ENCODE data around the gene SLFN12L.
"Not testable (repeated sequence)": the region's sequence is repeated elsewhere in the genome, so short reads cannot be mapped to it uniquely, and the experiment has no call there.

The SLFN12L gene

DNA sequence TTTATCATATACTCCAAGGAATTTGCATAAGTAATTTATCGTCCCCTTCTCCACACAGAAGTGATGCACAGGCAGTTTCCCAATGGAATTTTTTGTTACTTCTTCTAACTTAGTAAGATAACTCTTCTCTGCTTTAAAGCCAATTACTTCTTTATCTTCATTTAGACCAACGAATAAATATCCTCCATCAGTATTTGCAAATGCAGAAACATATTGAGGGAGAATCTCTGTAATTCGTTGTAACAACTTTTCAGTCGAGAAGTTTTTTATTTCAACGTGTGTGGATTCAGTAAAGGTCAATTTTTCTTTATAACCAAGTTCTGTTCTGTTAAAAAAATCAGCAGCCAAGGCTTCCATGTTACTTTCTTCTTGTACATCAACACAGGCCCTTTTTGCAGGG is 58.2 kb downstream of the SLFN12L start:
- no peak for DNase-seq (ENCODE audit: low read depth)
- H3K4me3 ChIP-seq (ENCODE audit: low read depth, low read length), result no peak overlapping the region
- TF ChIP-seq, protein P1, sequence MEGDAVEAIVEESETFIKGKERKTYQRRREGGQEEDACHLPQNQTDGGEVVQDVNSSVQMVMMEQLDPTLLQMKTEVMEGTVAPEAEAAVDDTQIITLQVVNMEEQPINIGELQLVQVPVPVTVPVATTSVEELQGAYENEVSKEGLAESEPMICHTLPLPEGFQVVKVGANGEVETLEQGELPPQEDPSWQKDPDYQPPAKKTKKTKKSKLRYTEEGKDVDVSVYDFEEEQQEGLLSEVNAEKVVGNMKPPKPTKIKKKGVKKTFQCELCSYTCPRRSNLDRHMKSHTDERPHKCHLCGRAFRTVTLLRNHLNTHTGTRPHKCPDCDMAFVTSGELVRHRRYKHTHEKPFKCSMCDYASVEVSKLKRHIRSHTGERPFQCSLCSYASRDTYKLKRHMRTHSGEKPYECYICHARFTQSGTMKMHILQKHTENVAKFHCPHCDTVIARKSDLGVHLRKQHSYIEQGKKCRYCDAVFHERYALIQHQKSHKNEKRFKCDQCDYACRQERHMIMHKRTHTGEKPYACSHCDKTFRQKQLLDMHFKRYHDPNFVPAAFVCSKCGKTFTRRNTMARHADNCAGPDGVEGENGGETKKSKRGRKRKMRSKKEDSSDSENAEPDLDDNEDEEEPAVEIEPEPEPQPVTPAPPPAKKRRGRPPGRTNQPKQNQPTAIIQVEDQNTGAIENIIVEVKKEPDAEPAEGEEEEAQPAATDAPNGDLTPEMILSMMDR (IDR thresholded peaks at IDR 0.05; ENCODE audit: control insufficient read depth, extremely low read depth, insufficient read depth), result no peak

DNA sequence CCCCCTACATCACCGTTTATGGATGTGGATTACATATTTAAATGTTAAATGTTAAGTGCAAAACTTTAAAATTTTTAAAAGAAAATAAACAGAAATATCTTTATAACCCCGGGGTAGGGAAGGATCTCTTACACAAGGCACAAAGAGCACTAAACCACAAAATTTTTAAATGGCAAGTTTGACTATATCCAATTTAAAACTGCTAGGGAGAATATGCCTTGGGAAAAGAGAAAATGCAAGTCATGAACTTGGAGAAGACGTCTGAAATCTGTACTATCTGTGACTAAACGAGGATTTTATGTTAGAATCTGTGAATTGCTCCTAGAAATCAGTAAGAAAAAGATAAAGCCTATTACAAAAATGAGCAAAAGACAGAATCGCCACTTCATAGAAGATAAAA is 60.2 kb downstream of the SLFN12L start:
- DNase-seq (ENCODE audit: low read depth), result no peak
- no peak overlapping the region for H3K4me3 ChIP-seq (ENCODE audit: low read depth, low read length)
- TF ChIP-seq, protein P1 (IDR thresholded peaks at IDR 0.05; ENCODE audit: control insufficient read depth, extremely low read depth, insufficient read depth), result no peak

DNA sequence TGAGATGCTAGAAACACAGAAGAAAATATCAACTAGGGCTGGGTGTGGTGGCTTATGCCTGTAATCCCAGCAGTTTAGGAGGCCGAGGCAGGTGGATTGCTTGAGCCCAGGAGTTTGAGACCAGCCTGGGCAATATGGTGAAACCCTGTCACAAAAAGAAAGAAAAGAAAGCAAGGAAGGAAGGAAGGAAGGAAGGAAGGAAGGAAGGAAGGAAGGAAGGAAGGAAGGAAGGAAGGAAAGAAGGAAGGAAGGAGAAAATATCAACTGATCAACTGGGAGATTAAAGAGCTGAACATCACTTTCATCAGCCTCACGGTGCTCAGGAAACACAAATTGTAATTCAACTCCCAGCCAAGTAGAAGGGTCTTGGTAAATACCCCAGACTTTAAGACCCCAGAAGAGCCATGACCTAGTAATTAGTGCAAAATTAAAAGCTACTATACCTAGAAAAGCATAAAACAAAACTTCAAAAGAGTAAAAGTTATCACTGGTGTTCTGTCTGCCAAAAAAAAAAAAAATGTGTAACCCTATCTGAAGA is 61.1 kb downstream of the SLFN12L start:
- TF ChIP-seq, protein P1 (IDR thresholded peaks at IDR 0.05; ENCODE audit: control insufficient read depth, extremely low read depth, insufficient read depth), result no peak
- DNase-seq (ENCODE audit: low read depth), result no peak
- no peak overlapping the region for H3K4me3 ChIP-seq (ENCODE audit: low read depth, low read length)

DNA sequence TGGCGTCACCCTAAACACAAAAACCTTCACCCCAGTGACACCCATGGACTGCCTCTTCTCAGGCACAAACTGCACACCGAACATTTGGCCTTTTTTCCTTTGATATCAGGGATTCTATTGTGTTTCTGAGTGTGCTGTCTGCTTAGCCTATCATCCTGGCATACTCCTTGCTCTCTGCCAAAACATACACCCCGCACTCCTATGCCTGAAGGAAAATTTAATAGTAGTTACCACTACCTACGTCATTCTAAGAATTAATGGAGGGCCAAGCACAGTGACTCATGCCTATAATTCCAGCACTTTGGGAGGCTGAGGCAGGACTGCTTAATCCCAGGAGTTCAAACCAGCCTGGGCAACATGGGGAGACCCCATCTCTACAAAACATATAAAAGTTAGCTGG is 69.0 kb downstream of the SLFN12L start:
- TF ChIP-seq, protein P1 (IDR thresholded peaks at IDR 0.05; ENCODE audit: control insufficient read depth, extremely low read depth, insufficient read depth), result no peak
- no peak for DNase-seq (ENCODE audit: low read depth)

DNA sequence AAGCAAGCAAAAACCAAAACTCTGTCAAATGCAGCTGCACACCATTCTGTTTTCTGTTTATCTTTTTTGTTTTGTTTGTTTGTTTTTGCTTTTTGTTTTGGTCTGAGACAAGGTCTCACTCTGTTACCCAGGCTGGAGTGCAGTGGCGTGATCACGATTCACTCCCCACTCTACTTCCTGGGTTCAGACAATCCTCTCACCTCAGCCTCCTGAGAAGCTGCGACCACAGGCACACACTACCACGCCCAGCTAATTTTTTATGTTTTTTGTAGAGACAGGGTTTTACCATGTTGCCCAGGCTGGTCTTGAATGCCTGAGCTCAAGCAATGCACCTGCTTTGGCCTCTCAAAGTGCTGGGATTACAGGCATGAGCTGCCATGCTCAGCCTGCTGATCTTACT is 69.7 kb downstream of the SLFN12L start:
- no peak for DNase-seq (ENCODE audit: low read depth)
- no peak overlapping the region for H3K4me3 ChIP-seq (ENCODE audit: low read depth, low read length)
- TF ChIP-seq, protein P1 (IDR thresholded peaks at IDR 0.05; ENCODE audit: control insufficient read depth, extremely low read depth, insufficient read depth), result no peak

More for the DNA sequence above, 69.0 kb downstream of the SLFN12L start:
- no peak overlapping the region for H3K4me3 ChIP-seq (ENCODE audit: low read depth, low read length)

DNA sequence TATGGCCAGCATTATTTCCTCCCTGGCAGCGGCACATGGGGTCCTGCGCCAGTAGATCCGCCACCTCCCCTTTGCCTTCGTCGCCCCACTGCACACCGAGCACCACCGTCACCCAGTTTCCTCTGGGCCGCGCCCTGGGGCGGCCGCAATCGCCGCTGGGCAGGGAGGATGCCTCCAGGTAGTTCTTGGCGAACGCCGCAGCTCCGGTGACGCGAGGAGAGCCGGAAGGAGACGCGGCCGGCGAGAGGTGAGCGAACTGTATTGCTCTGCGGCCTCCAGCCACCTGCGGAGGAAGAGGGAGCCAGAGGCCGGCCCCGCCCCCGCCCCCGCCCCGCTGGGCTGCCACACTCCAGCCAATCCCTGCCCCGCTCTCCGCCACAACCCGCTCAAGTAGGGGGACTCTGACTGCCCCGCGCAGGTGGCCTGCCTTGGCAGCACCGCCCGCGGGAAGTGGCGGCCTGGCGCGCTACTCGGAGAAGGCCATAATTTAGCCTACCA is 77.1 kb downstream of the SLFN12L start:
- DNase-seq (ENCODE audit: low read depth), result no peak
- TF ChIP-seq, protein P1 (IDR thresholded peaks at IDR 0.05; ENCODE audit: control insufficient read depth, extremely low read depth, insufficient read depth), result no peak
- H3K4me3 ChIP-seq (ENCODE audit: low read depth, low read length), result no peak overlapping the region

DNA sequence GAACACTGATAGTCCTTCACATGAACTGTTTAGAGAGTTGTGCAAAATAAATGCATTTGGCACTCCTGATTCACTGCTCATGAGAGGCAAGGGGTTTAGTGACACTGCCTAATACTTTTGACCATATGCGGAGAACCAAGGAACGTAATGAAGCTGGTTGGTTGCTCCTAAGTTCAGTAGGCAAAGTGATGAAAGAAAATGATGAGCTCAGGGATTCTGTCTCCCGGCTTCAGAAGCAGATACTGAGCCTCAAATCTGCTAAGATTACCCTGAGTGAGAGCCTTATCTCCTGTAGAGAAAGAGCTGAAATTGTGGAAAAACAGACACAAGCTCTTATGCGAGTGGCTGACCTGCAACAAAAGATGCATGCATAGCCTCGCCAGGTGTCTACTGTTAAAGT is 83.4 kb downstream of the SLFN12L start:
- H3K4me3 ChIP-seq (ENCODE audit: low read depth, low read length); DNase-seq (ENCODE audit: low read depth): not testable (repeated sequence)

Measured in LNCaP clone FGC (cell line).